Fibroblast of skin of back (primary cell): ENCODE data around the gene GRIPAP1. TPM values are rescaled to one million over a fixed set of nuclear protein-coding genes. Genes with fewer than 3 reads are reported as not detected.
A peak's percentile ranks its signal among the peaks of the same experiment; 100 is the strongest.

Source experiments
- DNase-seq: peaks from one replicate; pipeline ENCODE4 v3.0.0-alpha.2; 2013
- polyA plus RNA-seq, 2 experiments: library from polyadenylated mRNA; unstranded; fragments of 120-200 nt; gene quantifications; one replicate each; pipeline ENCODE4 v1.2.1, GENCODE V29; 2013; ENCODE audit not compliant: insufficient read length in 2 of 2

Gene GRIPAP1, protein sequence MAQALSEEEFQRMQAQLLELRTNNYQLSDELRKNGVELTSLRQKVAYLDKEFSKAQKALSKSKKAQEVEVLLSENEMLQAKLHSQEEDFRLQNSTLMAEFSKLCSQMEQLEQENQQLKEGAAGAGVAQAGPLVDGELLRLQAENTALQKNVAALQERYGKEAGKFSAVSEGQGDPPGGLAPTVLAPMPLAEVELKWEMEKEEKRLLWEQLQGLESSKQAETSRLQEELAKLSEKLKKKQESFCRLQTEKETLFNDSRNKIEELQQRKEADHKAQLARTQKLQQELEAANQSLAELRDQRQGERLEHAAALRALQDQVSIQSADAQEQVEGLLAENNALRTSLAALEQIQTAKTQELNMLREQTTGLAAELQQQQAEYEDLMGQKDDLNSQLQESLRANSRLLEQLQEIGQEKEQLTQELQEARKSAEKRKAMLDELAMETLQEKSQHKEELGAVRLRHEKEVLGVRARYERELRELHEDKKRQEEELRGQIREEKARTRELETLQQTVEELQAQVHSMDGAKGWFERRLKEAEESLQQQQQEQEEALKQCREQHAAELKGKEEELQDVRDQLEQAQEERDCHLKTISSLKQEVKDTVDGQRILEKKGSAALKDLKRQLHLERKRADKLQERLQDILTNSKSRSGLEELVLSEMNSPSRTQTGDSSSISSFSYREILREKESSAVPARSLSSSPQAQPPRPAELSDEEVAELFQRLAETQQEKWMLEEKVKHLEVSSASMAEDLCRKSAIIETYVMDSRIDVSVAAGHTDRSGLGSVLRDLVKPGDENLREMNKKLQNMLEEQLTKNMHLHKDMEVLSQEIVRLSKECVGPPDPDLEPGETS
- polyA plus RNA-seq (2013, experiment 1 of 2; ENCODE audit: insufficient read length): 25.3 TPM
- 22.1 TPM for polyA plus RNA-seq (2013, experiment 2 of 2; ENCODE audit: insufficient read length)

DNA sequence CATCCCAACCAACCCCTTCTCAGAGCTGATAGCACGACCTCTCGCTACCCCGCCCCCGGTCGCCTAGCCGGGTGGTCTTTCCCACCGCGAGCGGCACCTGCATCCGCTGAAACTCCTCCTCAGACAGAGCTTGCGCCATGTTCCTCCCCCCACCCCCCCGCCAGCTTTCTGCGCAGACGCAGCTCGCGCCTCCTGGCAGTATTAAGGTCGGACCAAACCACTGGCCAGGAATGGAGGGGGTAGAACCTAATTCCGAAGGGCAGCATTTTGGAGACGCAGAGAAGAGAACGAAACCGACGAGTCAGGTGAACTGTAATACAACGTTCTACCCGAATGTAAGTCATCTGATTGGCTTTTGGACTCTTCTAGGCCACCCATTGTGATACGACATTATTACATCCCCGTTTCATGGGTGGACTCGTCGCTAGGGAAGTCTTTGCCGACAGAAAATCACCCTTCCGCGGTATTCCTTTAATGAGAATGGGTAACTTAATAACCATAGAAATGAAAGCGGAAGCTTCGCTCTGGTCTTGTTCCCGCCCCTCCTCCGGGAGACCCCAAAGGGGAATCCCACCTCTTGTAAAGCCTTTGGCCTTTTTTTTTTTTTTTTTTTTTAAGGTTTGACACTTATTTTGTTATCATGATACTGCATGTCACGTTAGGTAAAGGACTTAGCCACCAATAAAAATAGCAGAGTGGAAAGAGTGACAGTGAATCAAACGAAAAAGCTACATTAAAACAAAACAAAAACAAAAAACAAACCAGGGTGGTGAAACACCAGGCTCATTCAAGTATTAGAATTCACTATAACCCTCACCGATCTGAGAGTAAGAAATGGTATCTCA, at the start of gene GRIPAP1:
Gene GRIPAP1, minus strand, starts transcription at position 174 of the 845 bp plus-strand sequence. Its CDS starts 35 bp downstream, at position 139.
- DNase-seq: peak; percentile 81

DNA sequence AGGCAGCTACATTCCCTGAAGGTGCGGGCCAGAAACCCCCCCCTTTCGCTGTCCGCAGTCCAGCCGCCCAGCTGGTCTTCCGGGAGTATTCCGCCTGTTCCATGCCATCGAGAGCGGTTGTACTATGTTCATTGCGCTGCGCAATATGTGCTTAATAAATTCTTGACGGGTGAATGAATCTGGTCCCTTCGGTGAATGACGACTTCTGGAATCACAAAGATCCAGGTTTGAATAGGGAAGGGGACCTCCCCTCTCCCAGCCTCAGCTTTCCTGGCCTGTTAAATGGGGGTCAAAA, 41.9 kb upstream of the GRIPAP1 start:
- DNase-seq: no peak

DNA sequence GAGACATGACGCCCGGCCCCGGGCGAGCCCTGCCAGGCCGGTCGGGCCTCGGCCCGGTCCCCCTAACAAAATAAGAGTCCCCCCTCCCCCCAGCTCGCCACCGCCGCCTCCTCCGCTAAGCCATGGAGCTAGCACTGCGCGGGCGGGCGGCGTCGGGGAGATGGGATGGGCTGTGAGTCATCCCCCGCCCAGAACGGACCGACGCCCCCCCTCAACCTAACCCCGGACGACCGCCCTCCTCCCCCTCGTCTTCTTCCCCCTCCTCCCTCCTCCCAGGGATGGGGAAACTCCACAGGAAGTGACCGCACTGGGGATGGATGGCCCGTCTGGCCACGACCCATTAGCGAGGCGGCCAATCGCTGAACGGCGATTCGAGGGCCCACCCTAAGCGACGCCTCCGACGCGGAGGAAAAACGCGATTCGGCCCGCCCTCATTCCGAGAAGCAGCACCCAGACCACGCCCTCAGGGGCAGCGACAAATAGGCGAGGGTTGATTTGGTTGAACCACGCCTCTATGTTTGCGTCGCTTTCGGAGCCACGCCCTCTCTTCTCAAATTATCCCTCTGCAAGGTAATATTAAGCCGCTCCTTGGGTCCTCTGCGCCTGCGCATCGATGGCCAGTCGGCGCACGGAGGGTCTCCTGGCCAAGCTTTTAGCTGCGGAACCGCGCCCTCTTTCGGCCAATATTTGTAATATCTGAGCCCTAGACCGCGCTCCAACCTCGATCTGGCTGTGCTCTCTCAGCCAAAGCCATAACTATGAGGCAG, 41.3 kb upstream of the GRIPAP1 start, which contains the start of gene TFE3:
Gene TFE3, minus strand, starts transcription at position 138 of the 767 bp plus-strand sequence. Its CDS starts 131 bp downstream, at position 7.
- peak; percentile 98 for DNase-seq

DNA sequence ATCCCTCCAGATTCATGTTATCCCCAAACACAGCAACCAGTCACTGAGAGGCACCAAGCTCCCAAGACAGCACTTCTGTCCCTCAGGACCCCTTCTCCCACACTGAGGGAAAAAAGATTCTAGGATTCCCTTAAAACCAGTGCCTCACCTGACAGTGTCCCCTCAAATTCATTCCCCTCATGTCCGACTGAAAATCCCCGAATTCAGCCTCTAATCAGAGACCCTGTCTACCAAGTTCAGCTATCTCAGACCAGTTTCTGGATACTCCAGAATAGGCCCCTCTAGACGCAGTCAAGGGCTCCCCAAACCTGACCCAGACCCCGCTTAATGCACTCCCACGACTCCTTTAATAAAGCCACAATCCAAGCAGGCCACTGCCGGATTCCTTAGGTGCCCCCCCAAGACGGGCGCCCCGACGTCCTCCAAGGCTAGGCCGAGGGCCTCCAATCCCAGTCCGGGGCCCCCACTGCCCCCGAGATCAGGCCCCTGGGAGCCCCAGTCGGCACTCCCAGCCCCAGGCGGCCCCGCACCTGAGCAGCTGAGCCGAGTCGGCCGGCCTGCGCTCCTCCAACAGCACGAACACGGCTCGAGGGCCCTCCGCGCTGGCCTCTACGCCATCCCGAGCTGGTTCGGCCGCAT, 40.6 kb upstream of the GRIPAP1 start:
- no peak for DNase-seq

DNA sequence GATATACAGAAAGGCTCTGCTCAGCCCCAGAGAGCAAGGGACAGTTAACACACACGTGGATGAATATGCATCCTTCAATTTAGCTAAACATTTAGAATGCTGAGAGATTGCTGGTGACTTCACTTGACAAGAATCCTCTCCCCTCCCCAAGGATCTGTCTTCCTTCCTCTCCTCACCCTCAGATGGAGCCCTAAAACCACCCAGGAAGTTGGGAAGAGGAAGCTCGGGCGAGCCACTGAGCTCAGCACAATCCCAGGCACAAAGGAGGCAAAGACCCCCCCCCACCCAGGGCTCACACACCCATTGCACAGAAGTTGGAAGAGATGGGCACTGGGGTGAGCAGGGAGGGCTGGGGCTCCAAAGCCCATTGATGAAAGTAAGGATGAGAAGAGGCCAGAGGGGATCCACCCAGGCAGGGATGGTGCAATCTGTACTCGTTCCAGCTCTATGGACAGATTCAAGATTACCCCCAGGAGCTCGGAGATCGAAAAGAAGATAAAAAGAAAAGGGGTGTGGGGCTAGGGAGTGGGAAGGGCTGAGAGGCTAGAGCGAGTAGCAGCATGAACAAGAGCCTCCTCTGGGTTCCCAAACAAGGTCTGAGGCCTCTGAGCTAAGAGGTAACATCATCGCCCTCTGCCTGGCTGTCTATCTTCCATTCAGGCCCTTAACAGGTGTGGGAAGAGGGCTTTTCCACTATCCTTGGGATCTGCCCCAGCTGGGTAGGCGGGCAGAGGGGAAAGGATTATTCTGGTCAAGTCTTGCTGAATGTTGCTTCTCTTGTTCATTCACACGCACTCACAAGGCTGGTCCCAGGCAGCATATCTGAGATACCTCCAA, 39.9 kb upstream of the GRIPAP1 start:
- DNase-seq: peak; percentile 84

DNA sequence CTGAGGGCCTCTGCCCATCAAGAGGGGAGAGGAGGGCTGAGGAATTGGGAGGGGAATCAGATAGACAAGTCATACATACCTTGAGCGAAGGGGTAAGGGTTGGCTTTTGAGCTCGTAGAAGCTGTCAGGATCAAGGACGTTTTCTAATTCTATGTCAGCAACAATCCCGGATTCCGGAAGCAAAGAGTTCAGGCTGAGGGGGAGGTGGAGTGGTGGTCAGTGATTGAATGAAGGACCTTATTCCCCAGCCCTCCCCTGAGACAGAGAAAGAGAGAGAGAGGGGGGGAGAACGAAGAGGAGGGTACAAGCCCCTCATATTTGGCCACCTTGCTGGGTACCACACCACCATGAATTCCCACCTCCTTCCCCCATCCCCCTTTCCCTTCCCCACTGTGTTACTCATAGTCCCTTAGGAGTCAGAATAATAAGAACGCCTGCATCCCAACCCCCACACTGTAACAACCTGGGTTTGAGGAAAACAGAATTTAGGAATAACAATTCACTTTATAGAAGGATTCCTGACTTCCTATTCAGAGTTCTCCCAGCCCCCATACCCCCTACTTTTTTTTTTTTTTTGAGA, 38.4 kb upstream of the GRIPAP1 start:
- DNase-seq: peak; percentile 61

DNA sequence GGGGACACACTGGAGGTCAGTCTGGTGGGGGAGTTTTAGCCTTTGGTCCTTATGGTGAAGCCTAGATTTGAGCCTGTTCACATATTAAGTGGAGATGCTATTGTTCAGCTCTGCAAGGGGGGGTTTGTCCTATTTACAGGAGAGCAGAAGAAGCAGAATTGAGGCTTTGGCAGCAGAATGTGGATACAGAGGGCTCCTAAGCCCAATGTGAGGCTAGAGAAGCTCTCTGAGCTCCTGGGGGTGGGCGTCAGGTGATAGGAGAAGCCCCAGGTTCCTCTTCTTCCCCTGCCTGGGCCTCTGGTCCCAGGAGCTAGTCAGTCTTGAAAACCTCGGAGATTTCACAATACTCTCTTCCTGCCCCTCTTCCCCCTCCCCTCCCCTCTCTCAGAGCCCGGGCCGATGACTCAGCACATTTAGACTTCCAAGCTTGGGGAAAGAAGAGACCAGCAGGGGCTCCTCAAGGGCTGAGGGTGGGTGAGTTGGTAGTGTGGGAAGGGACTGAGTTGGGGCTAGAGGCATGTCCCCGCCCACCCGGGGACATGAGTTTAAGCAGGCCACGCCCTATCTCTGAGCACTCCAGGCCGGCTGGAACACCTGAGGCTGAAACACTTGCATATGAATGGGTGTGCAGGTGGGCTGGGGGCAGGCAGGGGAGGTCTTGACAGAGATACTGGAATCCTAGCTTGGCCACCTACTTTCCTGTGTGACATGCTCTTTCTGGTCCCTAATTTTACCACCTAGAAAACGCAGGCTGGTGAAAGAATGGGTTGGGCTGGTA, 37.7 kb upstream of the GRIPAP1 start:
- DNase-seq: peak; percentile 95

DNA sequence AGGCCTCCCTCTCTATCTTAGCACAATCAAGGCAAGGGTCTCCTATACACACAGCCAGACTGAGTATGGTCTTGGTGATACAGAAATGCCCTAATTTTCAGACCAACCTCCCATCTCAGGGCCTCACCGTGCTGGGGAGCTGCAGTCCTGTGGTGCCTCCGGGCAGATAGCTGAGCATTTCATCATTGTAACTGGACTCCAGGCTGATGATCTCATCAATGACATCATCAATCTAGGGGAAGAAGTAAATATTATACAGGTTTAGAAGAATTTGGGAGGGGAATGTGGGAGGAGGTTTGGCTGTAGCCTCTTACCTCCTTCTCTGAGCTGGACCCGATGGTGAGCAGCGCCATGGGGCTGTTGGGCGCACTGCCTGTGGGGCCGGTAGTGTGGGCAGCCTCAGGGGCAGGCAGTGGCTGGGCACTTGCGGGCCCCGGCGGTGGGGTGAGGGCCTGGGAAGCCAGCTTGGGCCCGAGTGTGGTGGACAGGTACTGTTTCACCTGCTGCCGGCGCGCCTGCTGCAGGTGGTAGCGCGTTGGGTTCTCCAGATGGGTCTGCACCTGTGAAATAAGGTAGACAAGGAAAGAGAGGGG, 35.9 kb upstream of the GRIPAP1 start:
- peak; percentile 29 for DNase-seq

DNA sequence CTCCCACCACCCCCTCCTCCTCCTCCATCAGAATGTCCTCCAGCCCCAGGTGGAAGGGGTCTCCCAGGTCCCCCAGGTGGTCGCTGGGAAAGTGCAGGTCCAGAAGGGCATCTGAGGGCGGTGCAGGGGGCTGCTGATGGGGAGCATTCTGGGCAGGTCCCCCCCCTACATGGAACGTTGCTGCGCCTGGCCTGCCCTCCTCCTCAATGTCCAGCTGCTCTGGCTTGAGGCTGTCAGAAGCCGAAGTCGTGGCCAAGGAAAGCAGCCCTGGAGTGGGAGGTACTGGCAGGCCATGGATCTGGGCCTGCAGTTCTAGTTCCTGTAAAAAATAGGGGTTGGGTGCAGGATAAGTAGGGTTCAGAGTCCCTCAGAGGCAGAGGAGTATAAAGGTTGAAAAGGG, 28.2 kb upstream of the GRIPAP1 start:
- no peak for DNase-seq

DNA sequence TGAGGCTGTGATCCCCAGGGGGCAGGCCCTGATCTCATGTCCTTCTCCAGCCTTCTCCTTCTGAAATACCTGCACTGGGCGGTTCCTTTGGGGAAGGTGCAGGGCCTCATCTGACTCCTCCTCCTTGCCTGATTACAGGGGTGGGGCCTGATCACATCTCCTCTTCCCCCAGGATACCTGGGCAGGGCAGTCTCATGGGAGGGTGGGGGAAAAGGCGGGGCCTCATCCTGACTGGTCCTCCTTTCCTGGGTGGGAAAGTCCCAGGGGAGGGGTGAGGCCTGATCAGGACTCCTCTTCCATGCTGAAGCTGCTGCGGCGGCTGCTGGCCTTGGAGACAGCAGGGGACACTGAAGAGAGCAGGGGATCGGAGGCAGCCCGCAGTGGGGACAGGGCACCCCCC, 27.8 kb upstream of the GRIPAP1 start:
- no peak for DNase-seq

DNA sequence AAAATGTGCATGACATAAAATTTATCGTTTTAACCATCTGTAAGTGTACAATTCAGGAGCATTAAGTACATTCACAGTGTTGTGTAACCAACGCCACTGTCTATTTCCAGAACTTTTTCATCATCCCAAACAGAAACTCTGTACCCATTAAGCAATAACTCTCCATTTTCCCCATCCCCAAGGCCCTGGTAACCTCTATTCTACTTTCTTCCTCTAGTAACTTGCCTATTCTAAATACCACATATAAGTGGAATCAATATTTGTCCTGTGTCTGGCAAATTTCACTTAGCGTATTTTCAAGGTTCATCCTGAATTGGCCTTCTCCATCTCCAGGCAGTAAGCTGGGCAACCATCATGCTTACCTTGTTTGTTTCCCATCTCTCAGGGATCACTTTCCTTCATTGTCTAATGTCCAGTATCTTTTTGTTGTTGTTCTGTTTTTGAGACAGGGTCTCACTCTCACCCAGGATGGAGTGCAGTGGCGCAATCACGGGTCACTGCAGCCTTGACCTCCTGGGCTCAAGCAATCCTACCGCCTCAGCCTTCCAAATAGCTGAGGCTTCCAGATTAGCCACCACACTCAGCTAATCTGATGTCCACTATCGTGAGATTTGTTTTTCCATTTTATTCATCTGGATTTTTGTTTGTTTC, 17.7 kb upstream of the GRIPAP1 start:
- no peak for DNase-seq

DNA sequence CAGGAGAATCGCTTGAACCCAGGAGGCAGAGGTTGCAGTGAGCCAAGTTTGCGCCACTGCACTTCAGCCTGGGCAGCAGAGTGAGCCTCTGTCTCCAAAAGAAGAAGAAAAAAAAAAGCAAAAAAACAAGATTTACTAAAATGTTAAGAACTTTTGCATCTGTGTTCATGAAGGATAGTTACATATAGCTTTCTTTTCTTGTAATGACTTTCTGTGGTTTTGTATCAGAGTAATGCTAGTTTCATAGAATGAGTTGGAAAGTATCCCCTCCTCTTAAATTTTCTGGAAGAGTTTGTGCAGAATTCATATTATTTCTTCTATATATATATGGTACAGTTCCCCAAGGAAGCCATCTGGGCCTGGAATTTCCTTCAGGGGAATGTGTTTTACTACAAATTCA, 17.0 kb upstream of the GRIPAP1 start:
- DNase-seq: no peak

DNA sequence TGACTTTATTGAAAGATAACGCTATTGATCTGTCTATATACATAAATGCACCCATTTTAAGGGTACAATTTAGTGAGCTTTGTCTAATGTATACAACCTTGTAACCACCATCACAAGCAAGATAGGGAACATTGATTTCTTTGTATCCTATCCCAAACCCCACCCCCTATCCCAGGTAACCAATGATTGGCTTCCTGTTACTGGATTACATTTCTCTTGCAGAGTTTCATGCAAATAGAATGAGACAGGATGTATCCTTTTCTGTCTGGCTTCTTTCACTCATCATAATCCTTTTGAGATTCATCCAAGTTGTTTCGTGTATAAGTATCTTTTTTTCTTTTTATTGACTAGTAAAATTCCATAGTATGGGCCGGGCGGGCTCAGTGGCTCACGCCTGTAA, 1.6 kb upstream of the GRIPAP1 start:
- no peak for DNase-seq

DNA sequence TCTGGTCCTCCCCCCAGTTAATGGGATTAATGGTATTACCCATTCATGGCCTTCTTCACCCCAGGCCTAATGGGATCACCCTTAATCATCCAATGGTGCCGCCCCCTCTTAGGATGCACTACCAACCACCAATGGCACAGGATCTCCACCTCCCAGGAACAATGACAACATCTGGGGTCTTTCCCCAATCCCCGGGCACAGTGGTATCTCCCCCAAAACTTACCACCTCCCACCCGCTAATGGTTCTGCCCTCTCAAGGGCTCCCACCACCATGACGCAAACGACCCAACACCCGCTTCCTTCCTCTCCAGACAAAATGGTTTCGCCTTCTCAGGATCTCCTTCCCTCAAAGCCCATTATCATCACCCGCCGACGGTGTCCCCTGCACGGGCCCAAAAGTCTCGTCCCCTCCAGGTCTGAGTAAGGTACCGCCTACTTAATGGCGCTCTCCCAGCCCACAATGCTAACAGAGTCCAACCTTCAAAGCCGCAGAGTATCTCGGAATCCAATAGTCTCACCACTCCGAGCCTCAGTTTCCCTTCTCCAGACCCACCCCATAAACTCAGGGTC, 458 bp downstream of the GRIPAP1 start:
- peak; percentile 42 for DNase-seq

DNA sequence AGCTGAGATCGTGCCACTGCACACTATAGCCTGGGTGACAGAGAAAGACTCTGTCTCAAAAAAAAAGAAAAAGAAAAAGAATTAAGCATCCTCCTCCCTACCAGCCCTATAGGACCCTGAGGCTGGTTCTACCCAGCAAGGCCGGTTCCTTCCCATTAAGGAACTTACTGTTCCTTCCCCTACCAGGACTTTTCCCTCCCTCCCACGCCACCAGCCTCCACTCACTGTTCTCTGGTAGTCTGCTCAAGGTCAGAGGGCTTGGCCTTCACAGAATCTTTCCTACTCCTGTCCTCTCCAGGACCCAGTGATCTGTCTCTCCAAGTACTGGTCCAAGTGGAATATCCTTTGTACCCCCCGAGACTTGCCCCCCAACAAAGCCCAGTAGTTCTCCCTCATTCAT, 1.4 kb downstream of the GRIPAP1 start:
- DNase-seq: no peak

DNA sequence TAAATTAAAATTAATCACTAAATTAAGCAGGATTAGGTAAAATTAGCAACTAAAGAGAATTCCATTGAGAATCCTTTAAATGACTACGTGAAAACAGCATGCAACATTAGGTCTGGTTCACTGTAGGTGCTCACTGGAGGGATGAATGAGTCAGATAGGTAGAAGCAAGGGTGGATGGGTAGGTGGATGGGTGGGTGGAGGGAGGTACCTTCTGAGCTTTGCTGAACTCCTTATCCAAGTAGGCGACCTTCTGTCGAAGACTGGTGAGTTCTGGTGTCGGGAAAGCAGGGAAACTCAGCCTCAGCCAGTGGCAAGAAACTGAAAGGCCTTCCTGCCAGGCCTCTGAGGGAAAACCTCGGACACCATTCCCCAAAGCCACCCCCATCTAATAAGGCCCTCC, 3.0 kb downstream of the GRIPAP1 start:
- no peak for DNase-seq

DNA sequence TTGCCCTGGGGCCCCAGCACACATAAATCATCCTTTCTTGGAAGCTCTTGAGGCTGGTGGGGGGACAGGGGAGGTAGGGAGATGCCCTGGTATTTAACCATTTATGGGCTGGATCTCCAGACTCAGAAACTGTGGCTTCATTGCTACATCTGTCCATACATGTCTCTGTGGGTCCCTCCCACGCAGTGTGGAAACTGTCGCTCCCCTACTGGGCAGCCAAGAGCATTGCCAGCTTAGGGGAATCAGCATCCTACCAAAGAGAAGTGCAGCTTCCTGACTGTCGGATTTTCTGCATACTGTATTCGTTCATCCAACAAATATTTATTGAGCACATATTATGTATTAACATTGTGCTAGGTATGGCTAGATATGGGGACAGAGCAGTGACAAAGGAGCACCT, 3.7 kb downstream of the GRIPAP1 start:
- no peak for DNase-seq

DNA sequence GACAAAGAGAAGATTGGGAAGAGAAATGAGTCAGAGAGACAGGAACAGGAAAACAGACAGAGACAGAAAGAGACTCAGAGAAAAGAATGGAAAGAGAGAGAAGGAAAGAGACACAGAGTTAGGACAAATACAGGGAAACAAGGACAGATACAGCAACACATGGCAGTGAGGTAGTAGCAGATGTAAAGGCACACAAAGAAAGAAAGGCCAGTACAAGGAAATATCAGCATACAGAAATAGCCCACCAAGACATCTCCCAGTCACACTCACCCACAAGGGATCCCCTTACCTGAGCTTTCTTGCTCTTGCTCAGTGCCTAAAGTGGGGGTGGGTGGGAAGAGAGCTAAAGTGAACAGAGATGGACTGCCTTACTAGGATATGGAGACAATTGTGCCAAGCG, 4.2 kb downstream of the GRIPAP1 start:
- DNase-seq: no peak
